Brain pericyte (primary cell): ENCODE data around the gene ME3.
"Not testable (repeated sequence)": the region's sequence is repeated elsewhere in the genome, so short reads cannot be mapped to it uniquely, and the experiment has no call there.

Experiments
- DNase-seq: peaks from one replicate; pipeline ENCODE4 v3.0.0-alpha.2; 2012; ENCODE audit warnings: low read depth, low spot score

The ME3 gene

GRCh38 chr11:86621854-86622253 is 50.6 kb downstream of the ME3 start:
- no peak for DNase-seq

GRCh38 chr11:86620891-86621521 is 51.4 kb downstream of the ME3 start:
- no peak for DNase-seq

GRCh38 chr11:86619428-86619827 is 53.0 kb downstream of the ME3 start:
- DNase-seq: not testable (repeated sequence)

GRCh38 chr11:86617502-86617901 is 54.9 kb downstream of the ME3 start:
- peak; percentile 71 for DNase-seq

DNA sequence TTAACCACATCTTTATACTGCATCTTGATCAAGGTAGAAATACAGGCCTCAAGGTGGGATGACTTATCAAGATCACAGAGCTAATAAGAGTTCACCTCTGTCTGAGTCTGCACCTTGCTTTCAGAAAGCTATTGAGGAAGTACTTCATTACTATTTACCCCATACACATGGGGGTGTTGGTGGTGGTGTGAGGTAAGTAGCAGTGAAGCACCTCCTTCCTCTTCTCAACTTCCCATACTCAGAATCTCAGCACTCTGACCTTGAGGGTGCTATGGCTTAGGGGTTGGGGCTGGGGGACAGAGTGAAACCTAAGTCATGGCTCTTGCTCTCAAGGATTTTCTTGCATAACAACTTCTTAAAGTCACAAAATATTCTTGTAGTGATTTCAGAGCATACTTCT is 56.9 kb downstream of the ME3 start:
- DNase-seq: no peak

DNA sequence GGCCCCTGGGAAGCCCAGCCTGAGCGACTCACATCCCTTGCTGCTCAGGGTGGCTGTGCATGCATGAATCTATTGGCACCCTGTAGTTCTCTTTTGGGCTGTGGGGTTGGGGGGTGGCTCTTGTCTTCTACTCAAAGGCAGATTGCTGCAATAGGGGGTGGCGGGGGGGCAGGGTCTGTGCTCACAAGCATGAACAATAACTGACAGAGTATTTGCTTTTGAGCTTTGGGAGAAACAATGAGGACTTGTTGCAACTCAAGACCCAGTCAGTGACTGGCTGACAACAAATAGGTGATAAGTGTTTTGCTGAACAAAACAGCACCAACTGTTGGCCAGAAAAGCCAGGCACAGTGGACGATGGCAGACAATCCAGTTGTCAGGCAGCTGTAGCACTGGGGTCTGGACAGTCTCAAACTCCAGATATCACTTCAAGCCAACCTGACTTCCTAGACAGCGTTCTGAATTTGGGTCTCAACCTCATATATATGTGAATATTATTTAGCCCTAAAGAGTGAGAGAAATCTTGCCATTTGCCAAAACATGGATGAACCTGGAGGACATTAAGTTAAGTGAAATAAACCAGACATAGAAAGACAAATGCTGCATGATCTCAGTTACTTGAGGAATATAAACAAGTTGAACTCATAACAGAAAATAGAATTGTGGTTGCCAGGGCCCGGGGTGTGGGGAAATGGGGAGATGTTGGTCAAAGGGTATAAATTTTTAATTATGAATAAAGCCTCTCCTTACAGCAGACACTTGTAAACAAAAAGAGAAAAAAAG is 61.7 kb downstream of the ME3 start:
- no peak for DNase-seq

- peak; percentile 42 for DNase-seq
These were observed 64.1 kb downstream of the ME3 start for GRCh38 chr11:86608251-86608799.

DNA sequence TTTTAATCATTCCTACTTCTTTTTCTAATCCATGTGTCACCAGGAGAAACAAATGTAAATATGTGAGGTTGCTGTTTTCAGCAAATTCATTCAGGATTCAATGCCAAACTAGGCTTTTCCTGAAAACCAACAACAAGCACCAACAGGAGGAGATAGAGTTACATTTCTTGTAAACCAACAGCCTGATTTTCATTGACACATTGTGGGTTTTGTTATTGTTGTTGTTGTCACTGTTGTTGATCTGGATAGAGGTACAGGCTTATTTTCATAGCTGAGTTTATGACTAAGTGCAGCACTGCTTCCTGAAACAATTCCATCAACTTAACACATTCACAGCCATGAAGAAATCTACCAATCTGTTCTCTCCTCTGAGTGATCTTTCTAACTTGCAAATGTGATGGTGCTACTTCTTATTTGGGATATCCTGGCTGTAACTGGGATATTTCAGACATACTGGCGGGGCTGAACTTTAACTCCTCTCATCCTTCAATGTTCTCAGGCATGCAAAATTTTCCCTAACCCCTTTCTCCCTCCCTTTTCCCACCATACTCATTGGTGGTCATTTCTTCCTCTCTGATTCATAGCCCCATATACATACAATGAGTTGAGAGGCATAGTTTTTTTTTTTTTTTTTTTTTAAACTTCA is 65.5 kb downstream of the ME3 start:
- no peak for DNase-seq

- no peak for DNase-seq
These were observed 66.1 kb downstream of the ME3 start for GRCh38 chr11:86606270-86606835.

DNA sequence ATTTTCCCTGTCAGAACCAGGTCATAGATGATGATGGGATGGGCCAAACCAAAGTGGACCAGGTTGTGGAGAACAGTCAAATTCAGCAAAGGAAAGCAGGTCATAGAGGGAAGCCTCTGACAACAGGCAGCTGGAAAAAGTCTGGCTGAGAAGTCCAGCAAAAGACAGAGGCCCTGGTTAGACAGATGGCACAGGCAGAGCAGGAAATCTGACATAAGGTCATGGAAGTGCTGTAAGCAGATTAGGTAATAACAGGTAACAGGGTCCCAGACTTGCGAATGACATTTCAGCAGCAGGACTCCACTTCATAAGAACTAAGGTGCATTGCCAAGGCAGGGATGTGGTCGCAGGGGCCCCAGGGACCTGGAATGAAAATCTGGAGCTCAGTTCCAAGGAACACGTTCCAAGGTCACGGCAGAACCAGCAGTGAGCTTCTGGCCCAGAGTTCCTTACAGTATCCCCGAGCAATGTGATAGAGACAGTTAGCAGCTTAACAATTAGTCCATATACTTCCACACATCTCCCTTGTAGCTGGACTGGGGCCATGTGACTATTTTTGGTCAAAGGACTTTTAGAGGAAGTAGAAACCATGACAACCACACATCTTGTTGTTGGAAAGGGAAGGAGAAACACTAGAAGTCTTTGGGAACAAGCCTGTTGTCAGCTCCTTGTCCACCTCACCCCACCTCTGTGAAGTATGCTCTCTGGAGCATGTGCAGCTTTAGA is 75.4 kb downstream of the ME3 start:
- DNase-seq: no peak

- DNase-seq: no peak
These were observed 76.5 kb downstream of the ME3 start for GRCh38 chr11:86595955-86596354.

- no peak for DNase-seq
These were observed 77.0 kb downstream of the ME3 start for GRCh38 chr11:86595451-86595850.

DNA sequence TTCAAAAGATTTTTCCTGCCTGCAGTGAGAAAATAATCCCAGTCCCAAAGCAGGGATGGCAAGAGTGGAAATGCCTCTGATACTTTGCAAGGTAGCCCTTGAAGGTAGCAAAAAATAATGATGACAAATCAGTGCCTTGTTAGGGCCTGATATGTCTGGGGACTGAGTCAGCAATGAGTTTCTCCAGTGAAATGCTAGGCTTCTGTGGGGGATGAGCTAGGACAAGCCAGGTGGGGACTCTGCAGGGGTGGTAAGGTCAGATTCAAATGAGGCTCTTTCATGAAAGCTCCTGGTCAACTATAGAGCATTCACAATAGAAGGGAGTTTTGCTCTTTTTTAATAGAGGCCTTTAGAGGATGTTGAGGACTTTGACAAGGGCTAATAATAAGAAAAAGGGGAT is 77.7 kb downstream of the ME3 start:
- DNase-seq: no peak

DNA sequence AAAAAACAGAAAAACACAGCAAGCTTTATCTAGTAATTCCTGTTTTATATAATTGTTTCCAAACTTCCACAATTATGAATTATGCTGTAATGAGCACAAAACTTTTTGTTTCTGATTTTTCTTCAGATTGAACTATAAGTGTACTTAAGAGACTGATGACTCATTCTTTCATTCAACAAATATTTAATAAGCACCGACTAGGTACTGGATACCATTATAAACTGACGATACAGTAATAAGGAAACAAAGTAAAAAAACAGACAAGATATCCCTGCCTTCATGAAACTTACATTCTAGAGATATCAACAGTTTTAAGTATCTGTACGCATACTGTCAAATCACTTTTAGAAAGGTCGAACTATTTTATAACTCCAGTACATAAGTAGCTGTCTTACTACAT is 78.6 kb downstream of the ME3 start:
- DNase-seq: no peak

GRCh38 chr11:86592659-86593451 is 79.6 kb downstream of the ME3 start:
- DNase-seq: no peak

DNA sequence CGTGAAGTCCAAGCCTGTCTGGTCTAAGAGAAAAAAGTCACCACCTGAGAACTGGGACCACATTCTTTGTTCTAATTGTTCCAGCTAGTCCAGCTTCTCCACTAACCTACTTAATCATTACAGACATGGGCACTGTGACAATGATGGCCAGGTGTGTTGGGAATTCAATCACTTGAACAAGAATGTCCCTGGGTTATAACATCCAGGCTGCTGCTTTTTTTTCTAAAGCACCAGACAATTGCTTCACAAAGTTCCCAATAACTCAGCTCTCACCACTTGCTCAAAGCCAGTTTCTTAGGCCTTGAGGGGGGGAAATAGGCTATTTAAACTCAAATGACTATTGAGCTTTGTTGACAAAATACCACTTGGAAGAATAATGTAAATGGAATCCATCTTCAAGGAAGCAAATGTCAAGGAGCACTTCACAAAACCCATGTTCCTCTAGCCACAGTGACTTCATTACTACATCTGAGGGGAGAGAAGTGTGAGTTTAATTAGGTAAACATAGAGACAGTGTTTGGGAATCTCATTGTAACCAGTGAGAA is 80.3 kb downstream of the ME3 start:
- DNase-seq: no peak

GRCh38 chr11:86591631-86592030 is 80.8 kb downstream of the ME3 start:
- DNase-seq: no peak

DNA sequence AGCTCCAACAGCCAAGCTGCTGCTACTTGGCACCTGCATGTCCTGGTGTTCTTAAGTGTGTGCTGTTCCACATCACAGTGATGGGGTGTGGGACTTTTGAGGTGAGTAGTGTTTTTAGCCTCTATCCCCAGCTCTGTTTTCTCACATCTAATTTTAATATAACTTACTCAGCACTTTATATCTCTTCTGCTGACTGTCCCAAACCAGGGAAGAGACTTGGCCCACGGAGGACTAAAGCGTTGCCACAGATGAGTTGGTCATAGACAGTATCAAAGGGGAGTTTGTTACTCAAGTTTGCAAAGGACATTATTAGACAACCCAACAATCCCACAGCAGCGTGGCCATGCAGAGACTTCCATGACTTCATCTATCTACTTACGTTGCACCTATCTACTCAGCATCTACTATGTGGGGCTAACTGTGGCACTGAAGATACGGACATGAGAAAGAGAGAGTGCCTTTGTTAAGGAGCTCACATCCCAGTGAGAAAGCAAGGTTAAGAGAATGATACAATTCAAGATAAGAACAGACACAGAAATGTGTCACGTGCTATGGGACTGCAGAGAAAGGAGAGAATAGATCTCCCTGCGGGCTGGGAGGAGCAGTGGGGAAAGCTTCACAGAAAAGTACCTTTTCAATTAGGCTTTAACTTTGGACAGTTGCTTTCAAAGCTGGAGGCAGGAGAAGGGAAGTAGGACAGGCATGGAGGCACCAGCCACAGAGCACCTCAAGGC is 82.4 kb downstream of the ME3 start:
- DNase-seq: no peak

- no peak for DNase-seq
These were observed 83.2 kb downstream of the ME3 start for GRCh38 chr11:86589204-86589603.

- no peak for DNase-seq
These were observed 83.8 kb downstream of the ME3 start for GRCh38 chr11:86588566-86589090.
